MM.1S (cell line): ENCODE measurements around the gene PDSS2.

Experiments used
- DNase-seq: peaks from one replicate; pipeline ENCODE4 v3.0.0-alpha.2; 2015
- H2AFZ ChIP-seq: fragments of 300-600 bp; sonication (generic); 2 replicates; pipeline ENCODE4 v1.6.0; 2016; ENCODE audit warnings: antibody characterized with exemption, low read length
- H3F3A ChIP-seq: fragments of 300-600 bp; sonication (generic); 2 replicates; pipeline ENCODE4 v1.6.1; 2016; ENCODE audit warnings: mild to moderate bottlenecking, antibody characterized with exemption, low read length, moderate library complexity, mixed read lengths; ENCODE audit not compliant: insufficient read depth
- H3K27ac ChIP-seq: fragments of 300-600 bp; sonication (generic); 2 replicates; pipeline ENCODE4 v1.5.1; 2016; ENCODE audit warnings: mild to moderate bottlenecking, low read length
- H3K27me3 ChIP-seq: fragments of 300-600 bp; sonication (generic); replicated peaks from 2 replicates; pipeline ENCODE4 v1.6.0; 2016; ENCODE audit warnings: low read length; ENCODE audit not compliant: insufficient read depth
- H3K36me3 ChIP-seq: fragments of 300-600 bp; sonication (generic); replicated peaks from 2 replicates; pipeline ENCODE4 v1.6.1; 2016; ENCODE audit warnings: mild to moderate bottlenecking, low read length, mixed read lengths; ENCODE audit not compliant: insufficient read depth
- H3K4me1 ChIP-seq: fragments of 300-600 bp; sonication (generic); 2 replicates; pipeline ENCODE4 v1.6.1; 2016; ENCODE audit warnings: low read length, mixed read lengths
- H3K4me2 ChIP-seq: fragments of 300-600 bp; sonication (generic); 2 replicates; pipeline ENCODE4 v1.6.0; 2016; ENCODE audit warnings: low read depth, low read length
- H3K4me3 ChIP-seq: fragments of 300-600 bp; sonication (generic); 2 replicates; pipeline ENCODE4 v1.5.1; 2016; ENCODE audit warnings: low read length, mixed read lengths
- H3K79me2 ChIP-seq: fragments of 300-600 bp; sonication (generic); 2 replicates; pipeline ENCODE4 v1.6.1; 2016; ENCODE audit warnings: mixed run types, low read length, mixed read lengths
- H3K9ac ChIP-seq: fragments of 300-600 bp; sonication (generic); 2 replicates; pipeline ENCODE4 v1.6.1; 2016; ENCODE audit warnings: low read length, mixed read lengths
- H3K9me2 ChIP-seq: fragments of 300-600 bp; sonication (generic); replicated peaks from 2 replicates; pipeline ENCODE4 v1.6.1; 2016; ENCODE audit warnings: mild to moderate bottlenecking, low read length, mixed read lengths; ENCODE audit not compliant: insufficient read depth
- H3K9me3 ChIP-seq: fragments of 300-600 bp; sonication (generic); replicated peaks from 2 replicates; pipeline ENCODE4 v1.6.1; 2016; ENCODE audit warnings: mild to moderate bottlenecking, low read length, mixed read lengths; ENCODE audit not compliant: insufficient read depth
- H4K20me1 ChIP-seq: fragments of 300-600 bp; sonication (generic); 2 replicates; pipeline ENCODE4 v1.6.1; 2016; ENCODE audit warnings: mild to moderate bottlenecking, low read length, moderate library complexity, mixed read lengths; ENCODE audit not compliant: insufficient read depth
- EZH2 ChIP-seq: fragments of 300-600 bp; sonication (generic); optimal IDR thresholded peaks from 2 replicates; pipeline ENCODE3; 2017; ENCODE audit warnings: low read depth, mild to moderate bottlenecking, antibody characterized with exemption, low read length, mixed read lengths
- EZH2phosphoT487 ChIP-seq: fragments of 300-600 bp; sonication (generic); IDR thresholded peaks from 2 replicates; pipeline ENCODE4 v1.6.1; 2018; ENCODE audit warnings: antibody characterized with exemption, low read length
- TF ChIP-seq, protein P1 (sequence below): fragments of 300-600 bp; sonication (generic); IDR thresholded peaks from 2 replicates; pipeline ENCODE4 v1.5.1; 2016; ENCODE audit warnings: antibody characterized with exemption, low read length, mixed read lengths

The PDSS2 gene

DNA sequence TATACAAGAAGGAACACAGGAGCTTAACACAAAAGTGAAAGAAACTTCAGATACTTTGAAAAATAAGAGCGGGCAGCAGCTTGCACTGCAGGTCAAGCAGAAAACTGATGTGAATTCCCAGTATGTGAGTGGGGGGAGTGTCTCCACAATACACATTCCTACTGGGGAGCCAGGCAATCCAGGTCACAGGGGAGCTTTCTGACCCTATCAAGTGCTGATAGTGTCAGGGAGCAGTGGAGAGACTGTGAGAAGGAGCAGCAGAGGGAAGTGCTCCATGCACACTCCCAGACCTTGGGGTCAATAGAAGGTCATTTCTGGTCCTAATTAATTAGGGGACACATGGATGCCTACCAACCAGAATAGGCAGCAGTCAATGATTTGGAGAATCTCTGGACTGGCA lies 59.4 kb downstream of the PDSS2 start:
- no peak overlapping the region for H3K9ac ChIP-seq
- no peak overlapping the region for H3K4me2 ChIP-seq
- H3K4me1 ChIP-seq, result no peaks in the 10 kb centered on the region
- no peaks in the 10 kb centered on the region for H3K79me2 ChIP-seq
- no peaks in the 10 kb centered on the region for H3K27me3 ChIP-seq
- H3K27ac ChIP-seq, result no peak overlapping the region
- H4K20me1 ChIP-seq, result no peaks in the 10 kb centered on the region
- H3K36me3 ChIP-seq, result no peaks in the 10 kb centered on the region
- no peak overlapping the region for H3K4me3 ChIP-seq
- no peaks in the 10 kb centered on the region for H3K9me3 ChIP-seq
- TF ChIP-seq EZH2phosphoT487, result no peak
- TF ChIP-seq EZH2, result no peak
- TF ChIP-seq, protein P1, sequence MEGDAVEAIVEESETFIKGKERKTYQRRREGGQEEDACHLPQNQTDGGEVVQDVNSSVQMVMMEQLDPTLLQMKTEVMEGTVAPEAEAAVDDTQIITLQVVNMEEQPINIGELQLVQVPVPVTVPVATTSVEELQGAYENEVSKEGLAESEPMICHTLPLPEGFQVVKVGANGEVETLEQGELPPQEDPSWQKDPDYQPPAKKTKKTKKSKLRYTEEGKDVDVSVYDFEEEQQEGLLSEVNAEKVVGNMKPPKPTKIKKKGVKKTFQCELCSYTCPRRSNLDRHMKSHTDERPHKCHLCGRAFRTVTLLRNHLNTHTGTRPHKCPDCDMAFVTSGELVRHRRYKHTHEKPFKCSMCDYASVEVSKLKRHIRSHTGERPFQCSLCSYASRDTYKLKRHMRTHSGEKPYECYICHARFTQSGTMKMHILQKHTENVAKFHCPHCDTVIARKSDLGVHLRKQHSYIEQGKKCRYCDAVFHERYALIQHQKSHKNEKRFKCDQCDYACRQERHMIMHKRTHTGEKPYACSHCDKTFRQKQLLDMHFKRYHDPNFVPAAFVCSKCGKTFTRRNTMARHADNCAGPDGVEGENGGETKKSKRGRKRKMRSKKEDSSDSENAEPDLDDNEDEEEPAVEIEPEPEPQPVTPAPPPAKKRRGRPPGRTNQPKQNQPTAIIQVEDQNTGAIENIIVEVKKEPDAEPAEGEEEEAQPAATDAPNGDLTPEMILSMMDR, result no peak
- no peaks in the 10 kb centered on the region for H3K9me2 ChIP-seq
- H2AFZ ChIP-seq, result no peak overlapping the region
- H3F3A ChIP-seq, result no peaks in the 10 kb centered on the region
- no peak for DNase-seq

DNA sequence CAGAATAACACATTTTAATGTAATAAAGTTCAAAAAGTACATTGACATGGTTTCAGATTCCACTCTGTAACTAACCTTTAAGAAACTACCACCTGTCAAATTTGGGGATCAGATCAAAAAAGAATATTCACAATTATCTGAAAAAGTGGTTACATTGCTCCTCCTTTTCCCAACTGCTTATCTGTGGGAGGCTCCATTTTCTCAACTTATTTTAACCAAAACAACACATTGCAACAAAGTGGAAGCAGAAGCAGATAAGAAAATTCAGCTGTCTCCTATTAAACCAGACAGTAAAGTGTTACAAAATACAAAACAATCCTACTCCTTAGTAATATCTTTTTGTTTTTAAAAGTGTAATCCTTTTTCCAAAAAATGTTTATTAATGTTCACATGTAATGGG lies 61.4 kb downstream of the PDSS2 start:
- Histone ChIP-seq H3K9ac (no peak overlapping the region), H3K27me3 (no peaks in the 10 kb centered on the region), H2AFZ (no peak overlapping the region), H3K9me3 (no peaks in the 10 kb centered on the region), H3K9me2 (no peaks in the 10 kb centered on the region), H3K36me3 (no peaks in the 10 kb centered on the region), H3K4me1 (no peaks in the 10 kb centered on the region), H3F3A (no peaks in the 10 kb centered on the region), H3K79me2 (no peaks in the 10 kb centered on the region), H3K27ac (no peak overlapping the region), H3K4me3 (no peak overlapping the region), H4K20me1 (no peaks in the 10 kb centered on the region), H3K4me2 (no peak overlapping the region)
- no peak for DNase-seq
- TF ChIP-seq, protein P1, result no peak
- TF ChIP-seq EZH2phosphoT487 (no peak), EZH2 (no peak)

DNA sequence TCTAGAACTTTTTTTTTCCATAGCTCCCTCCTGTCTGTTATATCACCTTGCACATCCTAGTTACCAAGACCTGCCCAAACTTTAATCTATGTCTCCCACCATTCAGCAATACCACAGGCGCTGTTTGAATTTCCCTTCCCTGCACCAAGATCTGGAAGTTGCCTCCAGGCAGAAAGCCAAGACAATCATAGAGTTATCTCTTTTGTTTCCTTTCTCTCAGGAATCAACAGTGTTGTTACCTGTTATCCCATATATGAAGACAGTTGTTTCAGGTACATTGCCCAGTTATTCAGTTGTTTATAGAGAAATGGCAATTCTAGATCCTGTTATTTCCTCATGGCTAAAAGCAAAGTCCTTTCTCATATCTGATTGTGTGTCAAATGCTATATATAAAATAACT lies 63.2 kb downstream of the PDSS2 start:
- Histone ChIP-seq H3K27ac (no peak overlapping the region), H3K9me2 (no peaks in the 10 kb centered on the region), H3K4me2 (no peak overlapping the region), H3K27me3 (no peaks in the 10 kb centered on the region), H3K4me3 (no peak overlapping the region), H3K4me1 (no peaks in the 10 kb centered on the region), H3K9me3 (no peaks in the 10 kb centered on the region), H3K36me3 (no peaks in the 10 kb centered on the region), H3K79me2 (no peaks in the 10 kb centered on the region), H2AFZ (no peak overlapping the region), H3K9ac (no peak overlapping the region), H4K20me1 (no peaks in the 10 kb centered on the region), H3F3A (no peaks in the 10 kb centered on the region)
- TF ChIP-seq EZH2phosphoT487, result no peak
- TF ChIP-seq, protein P1, result no peak
- TF ChIP-seq EZH2, result no peak
- no peak for DNase-seq
